Pancreas (tissue), 10 donors: ENCODE data around the gene FAM83F. TPM values are rescaled to one million over a fixed set of nuclear protein-coding genes. Genes with fewer than 3 reads are reported as not detected.

Experiments
- ATAC-seq, 4 donors: fragments of 200-7000 bp; cut with Tn5 transposase; one replicate each; pipeline versions ENCODE4 v1.8.0 to v1.9.1; 2020; ENCODE audit warnings: mild to moderate bottlenecking in 4 of 4, moderate library complexity in 4 of 4
- DNase-seq, 6 donors: peaks; one replicate each; pipeline ENCODE4 v3.0.0-alpha.2; 2020
- FAIRE-seq: peaks from 2 replicates; lab custom pipeline; 2012; peaks lifted over from hg19 to GRCh38; lab: Jason Lieb, UNC
- H3K27ac ChIP-seq, 4 donors: fragments of 200-600 bp; sonication (generic); 1 replicate in 3 of 4; 2 replicates in 1 of 4; pipeline versions ENCODE4 v1.5.0 to v1.8.0; 2020
- H3K27me3 ChIP-seq, 4 donors: fragments of 200-600 bp; one replicate each; pipeline ENCODE4 v1.8.0; 2021
- H3K36me3 ChIP-seq, 3 donors: fragments of 200-600 bp; sonication (generic) in 1 of 3; one replicate each; pipeline versions ENCODE4 v1.5.0 to v1.8.0; 2020 to 2021
- H3K4me1 ChIP-seq, 3 donors: fragments of 200-600 bp; one replicate each; pipeline ENCODE4 v1.8.0; 2021
- H3K4me3 ChIP-seq, 4 donors: fragments of 200-600 bp; sonication (generic) in 2 of 4; one replicate each; pipeline versions ENCODE4 v1.5.0 to v1.8.0; 2020 to 2021
- H3K9me3 ChIP-seq, 4 donors: fragments of 200-600 bp; one replicate each; pipeline ENCODE4 v1.8.0; 2021
- WGBS, 2 donors: extraction: QIAGEN DNeasy Blood & Tissue Kit; methylation state at CpG; one replicate each; pipeline ENCODE4 v1.1.7; 2013; 5-methylcytosine and 5-hydroxymethylcytosine counted together
- intact Hi-C, 3 donors: fragments of 100-400 bp; cut with DNase I; formaldehyde crosslinking; loops; one replicate each; pipeline versions ENCODE4 v1.11.1 to v1.14.2; 2022
- polyA plus RNA-seq, 2 donors: library from polyadenylated mRNA; stranded (reverse); fragments of 200-250 nt; gene quantifications; one replicate each; pipeline ENCODE4 v1.2.3, GENCODE V29; 2013
- total RNA-seq, 6 donors: library from RNA; stranded (reverse); fragmentation: NEBNext Ultra II Directional in 4 of 6; extraction: Animal tissue kit (Norgen Biotek cat#: 25700) in 4 of 6; gene quantifications; one replicate each; pipeline versions ENCODE4 v1.2.1 to v1.2.4, GENCODE V29; 2021 to 2023
- TF ChIP-seq, protein P1 (sequence below), 4 donors: fragments of 200-600 bp; sonication (generic) in 3 of 4; IDR thresholded peaks; one replicate each; pipeline versions ENCODE4 v1.5.0 to v1.8.0; 2021; ENCODE audit warnings: antibody characterized with exemption in 4 of 4
- donor health status: healthy with polysubstance abuse.
- donor health status: DM: no; HTN: no; CAD: no; lungs with moderate emphysema.
- donor health status: DM: no; HTN: no; CAD: no.
- donor health status: control.
- donor health status: control.
- donor health status: Bipolar disorder and iron deficiency.
- donor health status: DM: yes; HTN: yes; CAD: no.
- donor health status: DM: no; HTN: no; CAD: no.
- donor health status: DM: no; HTN: no; CAD: no.
- donor health status: DM: yes; HTN: yes; CAD: no.

FAM83F gene
- total and polyA plus RNA-seq, 8 donors, result 4.9 to 19.8 (median 15.5) TPM

DNA sequence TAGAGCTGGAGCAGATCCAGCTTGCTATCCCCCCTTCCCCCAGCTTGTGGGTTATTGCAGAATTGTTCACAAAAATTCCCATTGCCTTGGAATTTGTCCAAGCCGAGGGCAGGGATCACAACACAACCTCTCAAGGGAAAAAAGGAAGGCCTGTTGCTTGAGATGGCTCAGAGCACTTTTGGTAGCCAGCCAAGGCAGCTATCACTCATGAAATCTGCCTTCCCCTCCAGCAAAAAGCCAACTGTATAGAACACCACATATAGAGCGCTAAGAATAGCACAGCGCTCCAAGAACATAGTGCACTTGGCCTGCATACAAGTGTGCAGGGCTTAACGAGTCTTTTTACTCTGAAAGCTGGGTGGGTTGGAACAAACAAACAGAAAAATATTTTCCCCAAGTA lies 46.2 kb downstream of the FAM83F start:
- H3K27ac ChIP-seq, result no peak overlapping the region
- no peak overlapping the region for H3K4me3 ChIP-seq
- FAIRE-seq (no peak), DNase-seq (peak in 2 of 6 donors; percentile 23 to 36), ATAC-seq (no peak)
- intact Hi-C loops, result loop anchor here in 1 of 3 donors (10.0 kb wide), 1 partner anchor 144 kb away; no protein-coding TSS in a partner anchor
- no peaks in the 10 kb centered on the region for H3K27me3 ChIP-seq
- no peaks in the 10 kb centered on the region for H3K36me3 ChIP-seq
- no peaks in the 10 kb centered on the region for H3K9me3 ChIP-seq
- TF ChIP-seq, protein P1, sequence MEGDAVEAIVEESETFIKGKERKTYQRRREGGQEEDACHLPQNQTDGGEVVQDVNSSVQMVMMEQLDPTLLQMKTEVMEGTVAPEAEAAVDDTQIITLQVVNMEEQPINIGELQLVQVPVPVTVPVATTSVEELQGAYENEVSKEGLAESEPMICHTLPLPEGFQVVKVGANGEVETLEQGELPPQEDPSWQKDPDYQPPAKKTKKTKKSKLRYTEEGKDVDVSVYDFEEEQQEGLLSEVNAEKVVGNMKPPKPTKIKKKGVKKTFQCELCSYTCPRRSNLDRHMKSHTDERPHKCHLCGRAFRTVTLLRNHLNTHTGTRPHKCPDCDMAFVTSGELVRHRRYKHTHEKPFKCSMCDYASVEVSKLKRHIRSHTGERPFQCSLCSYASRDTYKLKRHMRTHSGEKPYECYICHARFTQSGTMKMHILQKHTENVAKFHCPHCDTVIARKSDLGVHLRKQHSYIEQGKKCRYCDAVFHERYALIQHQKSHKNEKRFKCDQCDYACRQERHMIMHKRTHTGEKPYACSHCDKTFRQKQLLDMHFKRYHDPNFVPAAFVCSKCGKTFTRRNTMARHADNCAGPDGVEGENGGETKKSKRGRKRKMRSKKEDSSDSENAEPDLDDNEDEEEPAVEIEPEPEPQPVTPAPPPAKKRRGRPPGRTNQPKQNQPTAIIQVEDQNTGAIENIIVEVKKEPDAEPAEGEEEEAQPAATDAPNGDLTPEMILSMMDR (IDR thresholded peaks at IDR 0.05), result no peak
- H3K4me1 ChIP-seq, result peaks cover 5 to 14% (median 12%) of the 10 kb centered on the region in 3 donors
- WGBS, 2 donors, result 37 to 40% methylated on average over 4 of the region's 4 CpGs

DNA sequence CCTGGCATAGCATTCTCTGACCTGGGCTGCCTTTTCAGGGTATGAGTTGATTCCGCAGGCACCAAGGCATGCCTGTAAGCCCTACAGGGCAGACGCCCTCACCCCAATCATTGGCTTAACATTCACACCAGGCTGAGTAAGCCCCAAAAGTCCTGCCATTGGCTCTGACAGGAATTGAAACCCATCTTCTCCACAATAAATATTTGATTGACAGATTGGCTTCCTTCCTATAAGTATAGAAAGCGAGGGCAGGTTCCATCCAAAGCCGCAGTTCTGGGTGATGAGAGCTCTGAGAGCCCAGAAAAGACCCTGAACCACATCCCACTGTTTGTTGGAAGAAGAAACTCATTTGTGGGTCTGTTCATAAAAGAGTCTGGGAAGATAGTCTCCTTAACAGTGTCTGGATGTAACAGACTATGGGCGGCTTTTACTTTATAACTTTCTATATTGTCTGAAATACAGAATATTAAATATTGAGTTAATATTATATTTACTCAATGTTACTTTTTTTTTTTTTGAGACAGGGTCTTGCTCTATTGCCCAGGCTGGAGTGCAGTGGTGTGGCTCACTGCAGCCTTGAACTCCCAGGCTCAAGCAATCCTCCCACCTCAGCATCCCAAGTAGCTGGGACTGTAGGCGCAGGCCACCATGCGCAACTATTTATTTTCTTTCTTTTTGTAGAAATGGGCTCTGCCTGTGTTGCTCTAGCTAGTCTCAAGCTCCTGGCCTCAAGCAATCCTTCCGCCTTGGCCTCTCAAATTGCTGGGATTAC lies 46.8 kb downstream of the FAM83F start:
- 74 to 81% methylated on average over 8 of the region's 8 CpGs for WGBS, 2 donors
- intact Hi-C loops, result loop anchor here in 1 of 3 donors (10.0 kb wide), 1 partner anchor 143 kb away; no protein-coding TSS in a partner anchor
- Histone ChIP-seq H3K27ac (no peak overlapping the region), H3K4me1 (peaks cover 5 to 16% (median 14%) of the 10 kb centered on the region in 3 donors), H3K4me3 (no peak overlapping the region), H3K36me3 (no peaks in the 10 kb centered on the region), H3K9me3 (no peaks in the 10 kb centered on the region), H3K27me3 (no peaks in the 10 kb centered on the region)
- TF ChIP-seq, protein P1 (IDR thresholded peaks at IDR 0.05), result no peak
- peak in 1 of 6 donors; percentile 5 for DNase-seq
- no peak for ATAC-seq
- FAIRE-seq, result no peak

- ATAC-seq, result no peak
- Histone ChIP-seq H3K4me3 (no peak overlapping the region), H3K27me3 (no peaks in the 10 kb centered on the region), H3K27ac (peak overlapping the region; percentile 24 to 93 (median 68)), H3K36me3 (no peaks in the 10 kb centered on the region), H3K9me3 (no peaks in the 10 kb centered on the region), H3K4me1 (peaks cover 5 to 16% (median 14%) of the 10 kb centered on the region in 3 donors)
- TF ChIP-seq, protein P1 (IDR thresholded peaks at IDR 0.05), result no peak
- WGBS, 2 donors, result 63 to 68% methylated on average over 4 of the region's 4 CpGs
- no peak for DNase-seq
- intact Hi-C loops, result loop anchor here in 1 of 3 donors (10.0 kb wide), 1 partner anchor 142 kb away; no protein-coding TSS in a partner anchor
- FAIRE-seq, result no peak
Observed at GRCh38 chr22:40042312-40042711, 47.6 kb downstream of the FAM83F start.

GRCh38 chr22:40043081-40043480 lies 48.3 kb downstream of the FAM83F start:
- no peaks in the 10 kb centered on the region for H3K9me3 ChIP-seq

More at GRCh38 chr22:40043081-40043480, 48.3 kb downstream of the FAM83F start:
- Histone ChIP-seq H3K27me3 (no peaks in the 10 kb centered on the region), H3K36me3 (no peaks in the 10 kb centered on the region), H3K4me3 (peak overlapping the region in 1 of 4 donors; percentile 52), H3K27ac (peak overlapping the region; percentile 76 to 93 (median 86)), H3K4me1 (peaks cover 5 to 16% (median 14%) of the 10 kb centered on the region in 3 donors)
- intact Hi-C loops, result loop anchor here in 1 of 3 donors (10.0 kb wide), 1 partner anchor 142 kb away; no protein-coding TSS in a partner anchor
- FAIRE-seq (no peak), DNase-seq (peak in 4 of 6 donors; percentile 48 to 78 (median 68)), ATAC-seq (peak; percentile 1 to 24 (median 11))
- WGBS, 2 donors, result 45 to 50% methylated on average over 8 of the region's 8 CpGs
- TF ChIP-seq, protein P1 (IDR thresholded peaks at IDR 0.05), result no peak
